ENCODE results near the gene RALGPS1.

RALGPS1 gene

DNA sequence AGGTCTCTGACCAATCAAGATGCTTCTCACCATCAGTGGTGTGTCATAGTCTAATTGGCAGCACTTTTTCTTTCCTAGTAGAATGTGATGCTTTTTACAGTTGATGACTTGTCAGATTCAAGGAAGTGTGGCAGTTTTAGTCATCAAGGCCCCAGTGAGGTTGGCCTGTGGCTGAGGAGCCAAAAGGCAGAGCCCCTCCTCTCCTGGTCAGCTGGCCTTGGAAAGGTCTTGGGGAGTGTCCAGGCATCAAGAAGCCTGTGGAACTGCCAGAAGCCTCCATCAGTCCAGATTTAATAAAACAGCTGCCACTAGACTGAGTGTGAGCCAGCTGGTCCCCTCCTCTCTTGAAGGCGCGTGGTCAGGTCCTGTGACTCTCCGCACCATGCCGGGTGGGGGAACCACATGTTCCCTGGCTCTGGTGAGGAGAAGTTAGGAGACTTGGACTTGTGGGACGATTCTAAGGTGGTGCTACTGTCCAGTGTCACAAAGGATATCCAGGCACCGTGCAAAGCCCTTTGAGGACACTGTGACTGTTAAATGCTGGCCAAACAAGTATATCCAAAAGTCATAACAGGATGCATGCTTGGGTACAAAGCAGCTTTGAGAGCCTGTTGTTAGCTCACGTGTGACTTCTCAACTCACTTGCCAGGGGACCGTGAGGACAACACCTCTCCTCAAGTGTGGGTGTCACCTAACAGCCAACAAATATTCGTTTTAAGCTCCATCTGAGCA lies 213.9 kb downstream of the RALGPS1 start:
- DNase-seq = no peak

- no peak for DNase-seq
Measured at GRCh38 chr9:127129073-127129717, 214.6 kb downstream of the RALGPS1 start.

DNA sequence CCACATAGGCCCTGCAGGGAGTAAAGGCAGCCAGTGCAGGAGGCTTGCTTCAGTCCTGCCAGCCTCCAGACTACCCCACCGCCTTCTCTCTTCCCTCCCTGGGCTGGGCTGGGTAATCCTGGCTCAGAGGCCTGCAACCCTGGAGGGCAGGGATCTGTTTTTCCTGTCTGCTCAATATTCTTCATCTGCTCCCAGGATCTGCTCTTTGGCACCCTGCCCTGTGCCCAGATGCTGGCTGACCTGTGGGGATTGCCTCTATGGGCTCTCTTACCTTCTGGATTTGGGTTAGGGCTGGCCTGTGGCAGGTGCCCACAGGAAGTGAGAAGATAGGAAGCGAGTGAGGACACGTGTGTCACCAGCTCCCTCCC lies 215.1 kb downstream of the RALGPS1 start:
- no peak for DNase-seq

GRCh38 chr9:127130235-127130634 lies 215.7 kb downstream of the RALGPS1 start:
- no peak for DNase-seq

- DNase-seq = no peak
Measured at GRCh38 chr9:127130661-127131538, 216.3 kb downstream of the RALGPS1 start.

- DNase-seq = no peak
Measured at GRCh38 chr9:127131871-127132270, 217.3 kb downstream of the RALGPS1 start.

GRCh38 chr9:127132375-127132774 lies 217.8 kb downstream of the RALGPS1 start:
- no peak for DNase-seq

GRCh38 chr9:127132921-127133647 lies 218.5 kb downstream of the RALGPS1 start:
- DNase-seq = no peak

- DNase-seq = no peak
Measured at GRCh38 chr9:127133739-127134167, 219.2 kb downstream of the RALGPS1 start.

DNA sequence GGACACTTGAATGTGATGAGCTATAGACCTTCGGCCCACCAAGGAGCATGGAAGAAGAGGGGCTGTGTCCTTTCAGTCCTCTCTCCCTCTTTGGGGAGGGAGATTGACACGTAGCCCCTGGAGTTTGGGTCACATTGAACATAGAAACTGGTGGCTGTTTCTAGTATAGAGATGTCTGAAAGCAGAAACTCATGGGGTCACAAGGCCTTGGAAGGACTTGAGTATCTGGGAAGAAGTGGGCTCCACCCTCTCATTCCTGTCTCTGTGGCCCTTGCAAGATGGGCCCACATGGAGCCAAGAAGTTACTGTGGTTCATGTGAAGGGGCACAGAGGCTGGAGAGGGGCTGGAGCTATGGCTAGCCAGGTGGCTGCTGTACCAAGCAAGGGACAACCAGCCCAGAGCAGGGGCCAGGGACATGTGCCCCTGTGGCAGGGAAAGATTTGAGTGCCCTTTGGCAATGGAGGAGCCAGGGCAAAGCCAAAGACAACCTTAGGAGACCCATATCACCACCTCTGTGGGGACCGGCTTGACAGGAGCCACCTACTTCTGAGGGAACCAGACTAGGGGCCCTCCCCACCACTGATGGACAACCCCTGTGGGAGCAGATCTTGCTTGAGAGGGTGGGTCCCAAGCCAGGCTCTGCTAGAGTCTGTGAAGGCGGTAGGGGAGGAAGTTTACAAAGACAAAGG lies 220.6 kb downstream of the RALGPS1 start:
- DNase-seq = no peak

DNA sequence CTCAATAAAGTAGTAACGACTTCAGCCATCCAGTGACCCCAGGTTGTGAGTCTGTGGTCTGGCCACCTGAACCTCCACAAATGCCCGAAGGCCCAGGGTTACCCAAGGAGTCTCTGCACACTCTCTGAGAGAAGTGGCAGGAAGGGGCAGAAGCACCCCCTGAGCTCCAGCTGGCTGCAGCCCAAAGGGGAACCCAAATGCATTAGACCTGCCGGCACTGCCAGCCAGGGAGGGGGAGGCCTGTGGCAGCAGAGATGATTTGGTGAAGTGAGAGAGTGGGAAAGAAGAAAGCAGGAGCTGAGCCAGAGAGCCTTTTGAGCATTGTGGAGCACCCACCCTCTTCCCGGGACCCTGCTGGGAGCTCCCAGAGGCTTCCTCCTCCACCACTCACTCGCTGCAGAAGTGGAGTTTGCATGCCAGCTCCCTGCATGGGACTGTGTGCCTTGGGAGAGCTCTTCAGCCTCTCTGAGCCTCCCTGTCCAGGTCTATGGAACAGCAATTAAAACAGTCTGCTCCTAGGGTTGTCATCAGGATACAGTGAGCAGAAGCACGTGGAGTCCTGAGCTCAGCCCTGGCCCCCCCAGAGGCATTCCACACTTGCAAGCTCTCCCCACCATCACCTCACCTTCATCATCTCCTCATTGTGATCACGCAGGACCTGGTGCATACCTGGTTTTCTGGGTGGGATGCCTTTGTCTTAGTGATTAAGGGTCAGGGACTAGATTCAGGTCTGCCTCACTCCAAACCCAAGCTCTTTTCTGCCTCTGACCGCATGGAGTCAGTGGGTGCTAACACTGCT lies 221.7 kb downstream of the RALGPS1 start:
- DNase-seq = no peak

- DNase-seq = no peak
Measured at GRCh38 chr9:127136880-127137639, 222.5 kb downstream of the RALGPS1 start.

GRCh38 chr9:127137640-127138360 lies 223.2 kb downstream of the RALGPS1 start:
- no peak for DNase-seq

- no peak for DNase-seq
Measured at GRCh38 chr9:127138444-127138843, 223.9 kb downstream of the RALGPS1 start.

- DNase-seq = no peak
Measured at GRCh38 chr9:127139071-127139731, 224.6 kb downstream of the RALGPS1 start.

GRCh38 chr9:127139775-127140174 lies 225.2 kb downstream of the RALGPS1 start:
- DNase-seq = no peak

- no peak for DNase-seq
Measured at GRCh38 chr9:127140181-127140580, 225.6 kb downstream of the RALGPS1 start.

DNA sequence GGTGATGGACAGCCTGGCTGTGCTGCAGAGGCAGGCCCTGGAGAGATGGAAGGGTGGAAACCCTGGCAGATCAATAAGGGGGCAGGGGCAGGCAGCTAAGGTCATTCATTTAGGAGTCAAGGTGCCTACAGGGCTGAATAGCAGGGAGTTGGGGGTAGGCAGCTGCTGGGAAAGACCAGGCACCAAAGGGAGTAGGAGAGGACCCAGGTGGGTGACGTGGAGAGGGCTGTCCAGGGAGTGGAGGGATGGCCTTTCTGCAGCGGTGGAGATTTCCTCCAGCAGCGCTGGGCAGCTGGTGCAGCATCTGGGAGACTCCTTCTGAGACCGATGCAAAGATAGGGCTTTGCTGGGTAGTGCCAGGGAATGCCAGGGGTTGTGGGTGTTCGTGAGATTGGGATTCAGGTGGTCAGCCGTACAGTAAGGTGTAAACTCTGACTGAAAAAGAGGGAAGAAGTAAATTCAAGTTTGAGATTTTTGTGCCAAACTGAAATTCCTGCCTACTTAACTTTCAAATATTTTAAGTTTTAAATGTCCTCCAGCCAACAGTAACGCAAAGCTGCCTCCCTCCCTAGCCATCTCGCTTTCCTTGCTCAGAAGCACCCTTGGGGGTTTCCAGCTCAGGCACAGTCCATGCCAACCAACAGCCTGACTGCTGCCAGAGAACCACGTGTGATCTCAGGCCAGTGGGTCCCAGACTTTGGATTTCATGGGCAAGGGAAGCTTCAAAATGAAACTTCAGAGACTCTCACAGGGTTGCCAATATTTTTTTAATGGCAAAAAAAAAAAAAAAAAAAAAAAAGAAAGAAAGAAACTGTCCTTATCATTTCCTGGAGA lies 226.5 kb downstream of the RALGPS1 start:
- DNase-seq = no peak

Measured in activated T-cell treated with anti-CD3 and anti-CD28 coated beads, Interleukin-2, amount 50 U/mL, for 1 hour (primary cell).